ENCODE data around the gene SETDB2. TPM values are rescaled to one million over a fixed set of nuclear protein-coding genes. Genes with fewer than 3 reads are reported as not detected.
"Not testable (repeated sequence)": the region's sequence is repeated elsewhere in the genome, so short reads cannot be mapped to it uniquely, and the experiment has no call there.

The SETDB2 gene
- polyA plus RNA-seq, 4 donors = 2.2 to 17.0 (median 3.8) TPM

GRCh38 chr13:49466292-49466838 lies 22.3 kb downstream of the SETDB2 start:
- Histone ChIP-seq H3K4me3 (ENCODE audit: low read depth in 1 of 3, low read length in 3 of 3) (no peak overlapping the region), H3K36me3 (ENCODE audit: control insufficient read depth in 3 of 3, insufficient read depth in 2 of 3, low read depth in 1 of 3, low read length in 3 of 3) (peaks cover 11 to 24% (median 12%) of the 10 kb centered on the region in 3 donors), H3K4me1 (ENCODE audit: control insufficient read depth in 3 of 3, insufficient read depth in 2 of 3, low read depth in 1 of 3, low read length in 2 of 3) (no peaks in the 10 kb centered on the region), H3K27me3 (ENCODE audit: control insufficient read depth in 3 of 3, insufficient read depth in 3 of 3, low read length in 3 of 3) (no peaks in the 10 kb centered on the region), H3K27ac (ENCODE audit: low read depth in 1 of 3, low read length in 2 of 3) (peak overlapping the region in 1 of 3 donors; percentile 39), H3K9me3 (ENCODE audit: control insufficient read depth in 2 of 2, insufficient read depth in 1 of 2, low read depth in 1 of 2, low read length in 1 of 2) (peaks cover 0 to 22% of the 10 kb centered on the region in 2 donors)
- 41 to 73% (median 58%) methylated on average over 5 of the region's 5 CpGs for WGBS, 3 donors
- peak; percentile 41 to 61 for DNase-seq
- peak; percentile 19 for FAIRE-seq

GRCh38 chr13:49472186-49472585 lies 28.1 kb downstream of the SETDB2 start:
- Histone ChIP-seq H3K4me3 (ENCODE audit: low read depth in 1 of 3, low read length in 3 of 3) (no peak overlapping the region), H3K27me3 (ENCODE audit: control insufficient read depth in 3 of 3, insufficient read depth in 3 of 3, low read length in 3 of 3) (no peaks in the 10 kb centered on the region), H3K4me1 (ENCODE audit: control insufficient read depth in 3 of 3, insufficient read depth in 2 of 3, low read depth in 1 of 3, low read length in 2 of 3) (no peaks in the 10 kb centered on the region), H3K36me3 (ENCODE audit: control insufficient read depth in 3 of 3, insufficient read depth in 2 of 3, low read depth in 1 of 3, low read length in 3 of 3) (peaks cover 2 to 24% (median 18%) of the 10 kb centered on the region in 3 donors), H3K9me3 (ENCODE audit: control insufficient read depth in 2 of 2, insufficient read depth in 1 of 2, low read depth in 1 of 2, low read length in 1 of 2) (no peaks in the 10 kb centered on the region), H3K27ac (ENCODE audit: low read depth in 1 of 3, low read length in 2 of 3) (no peak overlapping the region)
- whole genome bisulfite sequencing, 3 donors = 55 to 68% (median 60%) methylated on average over 1 of the region's 1 CpG
- DNase-seq (no peak), FAIRE-seq (no peak)

- H3K4me3 ChIP-seq (ENCODE audit: low read depth in 1 of 3, low read length in 3 of 3) = no peak overlapping the region
- FAIRE-seq = no peak
- 95 to 96% (median 95%) methylated on average over 7 of the region's 7 CpGs for WGBS, 3 donors
- H3K27ac ChIP-seq (ENCODE audit: low read depth in 1 of 3, low read length in 2 of 3) = no peak overlapping the region
- peaks cover 4 to 22% (median 20%) of the 10 kb centered on the region in 3 donors for H3K36me3 ChIP-seq (ENCODE audit: control insufficient read depth in 3 of 3, insufficient read depth in 2 of 3, low read depth in 1 of 3, low read length in 3 of 3)
- DNase-seq = no peak
- H3K27me3 ChIP-seq (ENCODE audit: control insufficient read depth in 3 of 3, insufficient read depth in 3 of 3, low read length in 3 of 3) = no peaks in the 10 kb centered on the region
- H3K4me1 ChIP-seq (ENCODE audit: control insufficient read depth in 3 of 3, insufficient read depth in 2 of 3, low read depth in 1 of 3, low read length in 2 of 3) = no peaks in the 10 kb centered on the region
- no peaks in the 10 kb centered on the region for H3K9me3 ChIP-seq (ENCODE audit: control insufficient read depth in 2 of 2, insufficient read depth in 1 of 2, low read depth in 1 of 2, low read length in 1 of 2)
Observed at GRCh38 chr13:49476529-49476928, 32.5 kb downstream of the SETDB2 start.

- Histone ChIP-seq H3K9me3 (ENCODE audit: control insufficient read depth in 2 of 2, insufficient read depth in 1 of 2, low read depth in 1 of 2, low read length in 1 of 2) (no peaks in the 10 kb centered on the region), H3K27ac (ENCODE audit: low read depth in 1 of 3, low read length in 2 of 3) (no peak overlapping the region), H3K36me3 (ENCODE audit: control insufficient read depth in 3 of 3, insufficient read depth in 2 of 3, low read depth in 1 of 3, low read length in 3 of 3) (peaks cover 2 to 22% (median 13%) of the 10 kb centered on the region in 3 donors), H3K27me3 (ENCODE audit: control insufficient read depth in 3 of 3, insufficient read depth in 3 of 3, low read length in 3 of 3) (no peaks in the 10 kb centered on the region), H3K4me3 (ENCODE audit: low read depth in 1 of 3, low read length in 3 of 3) (no peak overlapping the region), H3K4me1 (ENCODE audit: control insufficient read depth in 3 of 3, insufficient read depth in 2 of 3, low read depth in 1 of 3, low read length in 2 of 3) (no peaks in the 10 kb centered on the region)
- DNase-seq (no peak), FAIRE-seq (no peak)
- WGBS, 3 donors = 58 to 79% (median 71%) methylated on average over 5 of the region's 5 CpGs
Observed at GRCh38 chr13:49481788-49482187, 37.7 kb downstream of the SETDB2 start.

- no peak for FAIRE-seq
- Histone ChIP-seq H3K27me3 (ENCODE audit: control insufficient read depth in 3 of 3, insufficient read depth in 3 of 3, low read length in 3 of 3) (no peaks in the 10 kb centered on the region), H3K4me3 (ENCODE audit: low read depth in 1 of 3, low read length in 3 of 3) (no peak overlapping the region), H3K9me3 (ENCODE audit: control insufficient read depth in 2 of 2, insufficient read depth in 1 of 2, low read depth in 1 of 2, low read length in 1 of 2) (no peaks in the 10 kb centered on the region), H3K36me3 (ENCODE audit: control insufficient read depth in 3 of 3, insufficient read depth in 2 of 3, low read depth in 1 of 3, low read length in 3 of 3) (peaks cover 0 to 15% (median 6%) of the 10 kb centered on the region in 3 donors), H3K27ac (ENCODE audit: low read depth in 1 of 3, low read length in 2 of 3) (no peak overlapping the region), H3K4me1 (ENCODE audit: control insufficient read depth in 3 of 3, insufficient read depth in 2 of 3, low read depth in 1 of 3, low read length in 2 of 3) (no peaks in the 10 kb centered on the region)
- DNase-seq = no peak
- WGBS, 3 donors = 67 to 89% (median 83%) methylated on average over 2 of the region's 2 CpGs
Observed at GRCh38 chr13:49488563-49488962, 44.5 kb downstream of the SETDB2 start.

GRCh38 chr13:49494645-49495044 lies 50.6 kb downstream of the SETDB2 start:
- no peak for FAIRE-seq
- no peaks in the 10 kb centered on the region for H3K27me3 ChIP-seq (ENCODE audit: control insufficient read depth in 3 of 3, insufficient read depth in 3 of 3, low read length in 3 of 3)
- H3K36me3 ChIP-seq (ENCODE audit: control insufficient read depth in 3 of 3, insufficient read depth in 2 of 3, low read depth in 1 of 3, low read length in 3 of 3) = peaks cover 0 to 3% (median 2%) of the 10 kb centered on the region in 3 donors
- H3K4me3 ChIP-seq (ENCODE audit: low read depth in 1 of 3, low read length in 3 of 3) = peak overlapping the region in 2 of 3 donors; percentile 53 to 75
- no peaks in the 10 kb centered on the region for H3K9me3 ChIP-seq (ENCODE audit: control insufficient read depth in 2 of 2, insufficient read depth in 1 of 2, low read depth in 1 of 2, low read length in 1 of 2)
- WGBS, 3 donors = 15 to 42% (median 23%) methylated on average over 2 of the region's 2 CpGs
- peaks cover 2 to 6% (median 2%) of the 10 kb centered on the region in 3 donors for H3K4me1 ChIP-seq (ENCODE audit: control insufficient read depth in 3 of 3, insufficient read depth in 2 of 3, low read depth in 1 of 3, low read length in 2 of 3)
- H3K27ac ChIP-seq (ENCODE audit: low read depth in 1 of 3, low read length in 2 of 3) = no peak overlapping the region
- DNase-seq = peak; percentile 5

- no peaks in the 10 kb centered on the region for H3K9me3 ChIP-seq (ENCODE audit: control insufficient read depth in 2 of 2, insufficient read depth in 1 of 2, low read depth in 1 of 2, low read length in 1 of 2)
- peaks cover 0 to 2% (median 0%) of the 10 kb centered on the region in 3 donors for H3K36me3 ChIP-seq (ENCODE audit: control insufficient read depth in 3 of 3, insufficient read depth in 2 of 3, low read depth in 1 of 3, low read length in 3 of 3)
- DNase-seq (peak; percentile 84 to 89), FAIRE-seq (no peak)
- H3K4me3 ChIP-seq (ENCODE audit: low read depth in 1 of 3, low read length in 3 of 3) = peak within 1 kb of the TSS; percentile 50 to 75 (median 53)
- no peaks in the 10 kb centered on the region for H3K27me3 ChIP-seq (ENCODE audit: control insufficient read depth in 3 of 3, insufficient read depth in 3 of 3, low read length in 3 of 3)
- H3K4me1 ChIP-seq (ENCODE audit: control insufficient read depth in 3 of 3, insufficient read depth in 2 of 3, low read depth in 1 of 3, low read length in 2 of 3) = peaks cover 2 to 9% (median 6%) of the 10 kb centered on the region in 3 donors
- peak within 1 kb of the TSS; percentile 90 to 92 (median 91) for H3K27ac ChIP-seq (ENCODE audit: low read depth in 1 of 3, low read length in 2 of 3)
- 1 to 3% (median 2%) methylated on average over 51 to 71 of the region's 71 CpGs for WGBS, 3 donors
Observed at GRCh38 chr13:49495783-49496762, 52.0 kb downstream of the SETDB2 start, which contains the start of gene PHF11. TSS of gene PHF11 (plus strand) at chr13:49495953. CDS start at chr13:49496002, 49 bp downstream.

GRCh38 chr13:49496837-49497236 lies 52.8 kb downstream of the SETDB2 start:
- H3K36me3 ChIP-seq (ENCODE audit: control insufficient read depth in 3 of 3, insufficient read depth in 2 of 3, low read depth in 1 of 3, low read length in 3 of 3); H3K9me3 ChIP-seq (ENCODE audit: control insufficient read depth in 2 of 2, insufficient read depth in 1 of 2, low read depth in 1 of 2, low read length in 1 of 2); H3K27me3 ChIP-seq (ENCODE audit: control insufficient read depth in 3 of 3, insufficient read depth in 3 of 3, low read length in 3 of 3); FAIRE-seq; H3K4me3 ChIP-seq (ENCODE audit: low read depth in 1 of 3, low read length in 3 of 3); H3K4me1 ChIP-seq (ENCODE audit: control insufficient read depth in 3 of 3, insufficient read depth in 2 of 3, low read depth in 1 of 3, low read length in 2 of 3): not testable (repeated sequence)
- WGBS, 3 donors = 67 to 77% (median 72%) methylated on average over 11 of the region's 11 CpGs
- peak; percentile 13 to 14 for DNase-seq
- H3K27ac ChIP-seq (ENCODE audit: low read depth in 1 of 3, low read length in 2 of 3) = peak overlapping the region; percentile 90 to 92 (median 91)

Data from small intestine (tissue), 7 donors.